Uterus (tissue), 2 donors: ENCODE measurements around the gene IL25.

Experiments used
- CTCF ChIP-seq, 4 experiments: fragments of 200-600 bp in 2 of 4; fragments of 450-650 bp in 2 of 4; sonication (generic) in 2 of 4; IDR thresholded peaks; one replicate each; pipeline ENCODE4 v1.5.1; 2016 to 2019; ENCODE audit warnings: antibody characterized with exemption in 4 of 4, mild to moderate bottlenecking in 2 of 4, moderate library complexity in 1 of 4
- POLR2A ChIP-seq, 2 donors: fragments of 450-650 bp; IDR thresholded peaks; one replicate each; pipeline ENCODE4 v1.6.1; 2016; ENCODE audit warnings: antibody characterized with exemption in 2 of 2, mild to moderate bottlenecking in 1 of 2, moderate library complexity in 1 of 2

- TF ChIP-seq CTCF (IDR thresholded peaks at IDR 0.05) (no peak), POLR2A (IDR thresholded peaks at IDR 0.05) (no peak)
These were observed 37.5 kb downstream of the IL25 start for GRCh38 chr14:23409966-23410635.
